Stimulated activated CD8-positive, alpha-beta memory T cell treated with anti-CD3 and anti-CD28 coated beads, Interleukin-15, amount 100 ng/mL, for 4 hours (primary cell): ENCODE measurements around the gene RHOF.
A peak's percentile ranks its signal among the peaks of the same experiment; 100 is the strongest.

ENCODE experiments used
- DNase-seq, 2 donors: peaks; one replicate each; pipeline ENCODE4 v3.0.0-alpha.2; 2020; ENCODE audit warnings: low read depth in 2 of 2

The RHOF gene

GRCh38 chr12:121793440-121793837, at the start of gene RHOF:
Gene RHOF, minus strand, starts transcription at chr12:121793688. Its CDS starts 55 bp downstream, at chr12:121793633.
- DNase-seq = peak in 1 of 2 donors; percentile 58

GRCh38 chr12:121839993-121840761, 46.7 kb upstream of the RHOF start:
- DNase-seq = no peak

- DNase-seq = peak; percentile 98
Observed at GRCh38 chr12:121839106-121839992, 45.9 kb upstream of the RHOF start.

- no peak for DNase-seq
Observed at GRCh38 chr12:121838126-121838525, 44.6 kb upstream of the RHOF start.

GRCh38 chr12:121837680-121838079, 44.2 kb upstream of the RHOF start:
- DNase-seq = no peak

- no peak for DNase-seq
Observed at GRCh38 chr12:121831571-121832245, 38.2 kb upstream of the RHOF start.

GRCh38 chr12:121830588-121831265, 37.2 kb upstream of the RHOF start:
- no peak for DNase-seq

- DNase-seq = no peak
Observed at GRCh38 chr12:121830134-121830533, 36.6 kb upstream of the RHOF start.

- DNase-seq = no peak
Observed at GRCh38 chr12:121829250-121829918, 35.9 kb upstream of the RHOF start.

- no peak for DNase-seq
Observed at GRCh38 chr12:121828826-121829225, 35.3 kb upstream of the RHOF start.

GRCh38 chr12:121828306-121828705, 34.8 kb upstream of the RHOF start:
- DNase-seq = no peak

- no peak for DNase-seq
Observed at GRCh38 chr12:121827351-121828099, 34.0 kb upstream of the RHOF start.

GRCh38 chr12:121826318-121827150, 33.0 kb upstream of the RHOF start:
- DNase-seq = no peak

GRCh38 chr12:121825041-121825523, 31.6 kb upstream of the RHOF start:
- DNase-seq = no peak

GRCh38 chr12:121823727-121824115, 30.2 kb upstream of the RHOF start:
- no peak for DNase-seq

- no peak for DNase-seq
Observed at GRCh38 chr12:121823101-121823726, 29.7 kb upstream of the RHOF start.

GRCh38 chr12:121822393-121823100, 29.1 kb upstream of the RHOF start:
- DNase-seq = no peak

- no peak for DNase-seq
Observed at GRCh38 chr12:121820056-121820455, 26.6 kb upstream of the RHOF start.
